GM12864 (cell line): ENCODE results near the gene FXYD1.

Source experiments
- DNase-seq: peaks from one replicate; pipeline ENCODE4 v3.0.0-alpha.2; 2011; ENCODE audit warnings: low read depth
- H3K4me3 ChIP-seq: 2 replicates; pipeline ENCODE4 v1.5.1; 2011; ENCODE audit warnings: mild to moderate bottlenecking, low read depth, low read length, control low read depth
- CTCF ChIP-seq: IDR thresholded peaks from 2 replicates; pipeline ENCODE4 v1.5.1; 2011; ENCODE audit warnings: low read depth, mild to moderate bottlenecking, moderate library complexity, low read length, control low read depth, inconsistent platforms; ENCODE audit errors: missing control alignments

The FXYD1 gene

GRCh38 chr19:35135389-35135909, 3.2 kb upstream of the FXYD1 start:
- no peak overlapping the region for H3K4me3 ChIP-seq
- DNase-seq, result no peak
- TF ChIP-seq CTCF, result peak; percentile 90

DNA sequence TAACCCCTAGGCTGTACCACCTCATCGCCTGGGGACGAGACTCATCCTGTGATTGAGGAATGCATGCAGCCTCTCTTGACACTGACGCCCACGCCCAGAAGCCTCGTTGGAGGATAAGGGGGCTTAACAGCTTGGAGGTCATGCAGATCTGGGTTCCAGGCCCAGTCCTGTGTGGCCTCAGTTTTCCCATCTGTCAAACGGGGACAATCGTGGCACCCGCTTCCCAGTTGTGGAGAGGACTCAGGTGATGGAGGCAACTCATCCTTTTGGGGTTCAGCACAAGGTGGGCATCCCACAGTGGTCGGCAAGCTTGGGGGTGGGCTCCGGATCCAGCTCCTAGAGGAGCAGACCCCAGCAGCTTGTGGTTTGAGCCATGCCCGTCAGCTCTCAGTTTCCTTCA, 2.4 kb upstream of the FXYD1 start:
- no peak for DNase-seq
- TF ChIP-seq CTCF, result no peak
- H3K4me3 ChIP-seq, result no peak overlapping the region

- no peak for DNase-seq
- TF ChIP-seq CTCF, result no peak
- H3K4me3 ChIP-seq, result no peak overlapping the region
Measured at GRCh38 chr19:35136977-35137702, 1.5 kb upstream of the FXYD1 start.

DNA sequence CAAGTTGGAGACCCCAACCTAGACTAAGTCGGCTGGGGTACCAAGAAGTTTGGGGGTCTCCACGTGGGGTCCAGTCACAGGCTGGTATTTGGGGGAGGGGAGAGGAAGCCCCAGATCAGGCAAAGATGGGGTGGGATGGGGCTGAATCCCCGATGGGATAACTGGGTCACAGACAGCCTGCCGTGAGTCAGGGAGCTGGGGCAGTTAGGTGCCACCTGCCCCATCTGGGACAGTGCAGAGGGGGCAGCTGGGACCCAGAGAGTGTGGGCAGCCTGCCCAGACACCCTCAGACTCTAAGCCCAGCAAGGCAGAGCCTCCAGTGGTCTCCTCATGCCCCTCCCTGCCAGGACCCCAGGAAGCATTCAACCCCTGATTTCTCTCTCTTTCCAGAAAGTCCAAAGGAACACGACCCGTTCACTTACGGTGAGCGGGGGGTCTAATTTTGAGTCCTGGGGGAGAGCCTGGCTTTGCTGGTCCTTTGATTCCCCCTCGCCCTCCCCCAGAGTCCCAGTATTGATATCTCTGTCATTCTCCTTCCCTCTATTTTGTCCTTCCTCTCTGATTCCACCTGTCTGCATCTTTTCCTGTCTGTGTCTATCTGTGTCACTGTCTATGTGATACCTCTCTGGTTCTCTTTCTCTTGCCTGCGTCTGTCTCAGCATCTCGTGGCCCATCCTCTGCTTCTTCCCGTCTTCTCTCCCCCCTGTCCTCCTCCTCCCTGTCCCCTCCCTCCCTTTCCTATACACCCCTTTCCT, 1.8 kb downstream of the FXYD1 start:
- no peak for TF ChIP-seq CTCF
- H3K4me3 ChIP-seq, result no peak overlapping the region

DNA sequence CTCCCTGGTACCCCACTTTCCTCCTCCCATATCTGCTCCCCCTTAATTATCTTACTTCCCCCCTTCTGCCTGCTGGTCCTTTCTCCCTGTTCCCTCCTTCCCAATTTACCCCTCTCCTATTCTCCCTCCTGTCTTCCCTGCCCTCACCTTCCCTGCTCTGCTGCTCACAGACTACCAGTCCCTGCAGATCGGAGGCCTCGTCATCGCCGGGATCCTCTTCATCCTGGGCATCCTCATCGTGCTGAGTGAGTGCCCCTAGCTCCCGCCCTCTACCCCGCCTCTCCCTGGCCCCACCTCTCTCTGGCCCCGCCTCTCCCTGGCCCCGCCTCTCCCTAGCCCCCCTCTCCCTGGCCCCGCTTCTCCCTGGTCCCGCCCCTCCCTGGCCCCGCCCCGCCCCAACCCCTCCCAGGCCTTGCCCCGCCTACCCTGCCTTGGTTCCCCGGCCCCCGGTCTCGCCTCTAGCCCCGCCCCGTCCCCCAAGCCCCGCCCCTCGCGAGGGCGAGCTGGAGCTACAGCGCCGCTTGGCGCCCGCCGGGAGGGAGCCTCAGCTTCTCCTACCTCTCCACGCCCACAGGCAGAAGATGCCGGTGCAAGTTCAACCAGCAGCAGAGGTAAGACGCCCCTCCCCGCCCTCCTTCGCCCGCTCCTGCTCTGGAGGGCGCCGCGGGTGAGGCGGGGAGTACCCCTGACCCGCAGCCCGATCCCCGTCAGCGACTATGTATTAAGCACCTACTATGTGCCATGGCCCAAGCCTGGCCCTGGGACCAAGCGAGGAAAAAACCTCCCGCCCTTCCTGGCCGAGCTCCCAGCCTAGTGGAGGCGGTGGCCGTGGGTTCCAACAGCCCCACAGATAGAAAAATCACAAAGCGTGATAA, 2.6 kb downstream of the FXYD1 start:
- TF ChIP-seq CTCF, result peak; percentile 55
- DNase-seq, result peak; percentile 59
- H3K4me3 ChIP-seq, result peak overlapping the region; percentile 16

More for the DNA sequence above, 1.8 kb downstream of the FXYD1 start:
- no peak for DNase-seq

- no peak for DNase-seq
- peak overlapping the region; percentile 16 for H3K4me3 ChIP-seq
- no peak for TF ChIP-seq CTCF
Measured at GRCh38 chr19:35141837-35142605, 3.4 kb downstream of the FXYD1 start.
